NCI-H2171 treated with DMSO at 0.1 percent for 48 hours (cell line): ENCODE data around the gene GPC5.
A peak's percentile ranks its signal among the peaks of the same experiment; 100 is the strongest.
"Not testable (repeated sequence)": the region's sequence is repeated elsewhere in the genome, so short reads cannot be mapped to it uniquely, and the experiment has no call there.

Experiments
- DNase-seq: peaks from one replicate; lab custom pipeline; 2025; lab: John Stamatoyannopoulos, UW

Gene GPC5

GRCh38 chr13:92657565-92657964 is 1259.1 kb downstream of the GPC5 start:
- no peak for DNase-seq

GRCh38 chr13:92658293-92658692 is 1259.9 kb downstream of the GPC5 start:
- no peak for DNase-seq

- no peak for DNase-seq
These were observed 1263.0 kb downstream of the GPC5 start for GRCh38 chr13:92661406-92661805.

DNA sequence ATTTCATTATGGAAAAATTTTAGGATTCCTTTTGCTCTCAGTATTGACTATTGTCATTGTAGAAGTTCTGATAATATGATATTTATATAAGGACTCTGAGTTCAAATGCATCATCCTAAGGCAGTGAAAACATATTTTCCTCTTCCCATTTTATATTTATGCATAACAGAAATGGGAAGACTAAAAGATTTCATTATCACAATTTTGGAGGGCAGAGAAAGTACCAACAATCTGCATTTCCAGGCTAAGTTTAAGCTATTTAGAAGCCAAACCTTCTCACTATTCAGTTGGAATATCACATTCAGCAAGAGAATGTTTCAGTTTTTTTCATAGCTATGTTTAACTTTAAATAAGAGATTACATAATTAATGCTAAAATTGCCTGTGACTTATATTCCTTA is 1269.7 kb downstream of the GPC5 start:
- DNase-seq = no peak

GRCh38 chr13:92670096-92670495 is 1271.7 kb downstream of the GPC5 start:
- no peak for DNase-seq

- no peak for DNase-seq
These were observed 1273.4 kb downstream of the GPC5 start for GRCh38 chr13:92671821-92672220.

DNA sequence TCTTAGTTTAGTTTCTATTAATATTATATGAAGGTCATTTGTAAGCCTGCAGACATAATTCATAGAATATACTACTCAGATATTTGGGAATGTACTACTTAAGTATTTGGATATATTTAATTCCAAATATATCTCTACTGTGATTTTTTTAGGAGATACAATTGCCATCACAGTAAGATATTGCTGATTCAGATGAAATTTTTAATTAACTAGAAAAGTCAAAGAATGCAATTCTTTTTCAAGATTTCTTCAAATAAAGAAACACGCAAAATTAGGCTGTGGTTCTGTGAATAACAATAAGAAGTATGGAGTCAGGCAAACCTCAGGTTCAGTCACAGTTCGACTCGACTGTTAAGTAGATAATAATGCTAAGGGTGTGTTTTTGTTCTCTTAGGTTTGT is 1277.8 kb downstream of the GPC5 start:
- DNase-seq = no peak

DNA sequence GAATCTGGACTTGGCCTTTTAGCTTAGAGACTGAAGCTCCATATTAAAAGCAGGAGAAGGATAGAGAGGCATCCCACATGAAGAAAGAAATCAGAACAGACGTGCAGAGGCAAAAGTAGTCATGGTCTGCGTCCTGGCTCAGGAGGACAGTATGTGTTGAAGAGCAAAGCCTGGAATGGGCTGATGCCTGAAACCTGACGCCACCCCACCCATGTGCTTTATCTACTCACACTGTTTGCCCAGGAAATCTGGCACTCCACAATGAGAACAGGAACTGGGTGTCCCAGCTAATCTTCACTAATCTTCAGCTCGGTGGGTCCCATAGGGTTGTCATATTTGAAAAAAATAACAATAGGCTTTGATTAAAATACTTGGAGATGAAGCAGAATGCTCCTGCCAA is 1279.2 kb downstream of the GPC5 start:
- peak; percentile 5 for DNase-seq

DNA sequence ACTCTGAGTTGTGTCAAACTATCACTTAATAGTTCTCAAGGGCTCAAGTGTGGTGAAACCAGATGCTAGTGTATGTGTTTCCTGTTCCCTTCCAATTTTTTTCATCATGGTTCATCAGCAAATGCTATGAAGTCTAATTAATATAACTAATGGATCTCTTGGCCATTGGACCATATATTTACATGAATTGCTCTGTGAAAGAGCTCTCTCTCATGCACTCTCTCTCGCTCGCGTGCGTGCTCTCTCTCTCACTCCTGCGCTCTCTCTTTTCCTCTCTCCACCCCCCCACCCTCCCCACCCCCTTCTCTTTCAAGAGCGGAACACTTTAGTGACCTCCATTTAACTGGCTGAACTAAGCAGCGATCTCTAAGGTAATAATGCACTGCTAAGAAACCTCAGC is 1281.2 kb downstream of the GPC5 start:
- DNase-seq = peak; percentile 24

- DNase-seq = no peak
These were observed 1282.8 kb downstream of the GPC5 start for GRCh38 chr13:92681239-92681638.

GRCh38 chr13:92682832-92683517 is 1284.6 kb downstream of the GPC5 start:
- DNase-seq = no peak

GRCh38 chr13:92694047-92694446 is 1295.6 kb downstream of the GPC5 start:
- DNase-seq = no peak

- DNase-seq = not testable (repeated sequence)
These were observed 1297.4 kb downstream of the GPC5 start for GRCh38 chr13:92695827-92696226.

DNA sequence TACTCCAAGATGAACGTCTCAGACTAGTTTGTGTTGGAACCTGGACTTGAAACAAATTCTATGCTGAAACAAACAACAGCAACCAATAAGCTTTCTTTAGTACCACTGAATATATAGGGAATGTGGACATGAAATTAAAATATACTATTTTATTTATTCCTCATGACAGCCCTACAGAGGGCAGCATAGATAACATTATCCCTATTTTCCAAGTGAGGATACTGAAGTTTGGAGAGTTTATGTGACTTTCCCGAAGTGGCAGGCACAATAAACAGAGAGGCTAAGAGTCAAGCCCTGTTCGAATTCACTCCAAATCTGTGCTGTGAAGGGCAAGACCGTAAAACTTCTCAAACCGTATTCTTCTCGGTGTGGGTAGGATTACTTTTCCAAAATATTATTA is 1318.3 kb downstream of the GPC5 start:
- DNase-seq = no peak

DNA sequence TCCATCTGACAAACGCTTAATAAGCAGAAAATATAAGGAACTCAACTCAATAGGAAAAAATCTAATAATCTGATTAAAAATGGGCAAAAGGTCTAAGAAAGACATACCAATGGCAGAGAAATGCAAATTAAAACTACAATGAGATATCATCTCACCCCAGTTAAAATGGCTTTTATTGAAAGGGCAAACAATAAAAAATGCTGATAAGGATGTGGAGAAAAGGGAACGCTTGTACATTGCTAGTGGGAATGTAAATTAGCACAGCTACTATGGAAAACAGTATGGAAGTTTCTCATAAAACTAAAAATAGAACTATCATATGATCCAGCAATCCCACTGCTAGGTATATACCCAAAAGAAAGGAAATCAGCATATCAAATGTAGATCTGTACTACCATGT is 1319.4 kb downstream of the GPC5 start:
- DNase-seq = no peak

DNA sequence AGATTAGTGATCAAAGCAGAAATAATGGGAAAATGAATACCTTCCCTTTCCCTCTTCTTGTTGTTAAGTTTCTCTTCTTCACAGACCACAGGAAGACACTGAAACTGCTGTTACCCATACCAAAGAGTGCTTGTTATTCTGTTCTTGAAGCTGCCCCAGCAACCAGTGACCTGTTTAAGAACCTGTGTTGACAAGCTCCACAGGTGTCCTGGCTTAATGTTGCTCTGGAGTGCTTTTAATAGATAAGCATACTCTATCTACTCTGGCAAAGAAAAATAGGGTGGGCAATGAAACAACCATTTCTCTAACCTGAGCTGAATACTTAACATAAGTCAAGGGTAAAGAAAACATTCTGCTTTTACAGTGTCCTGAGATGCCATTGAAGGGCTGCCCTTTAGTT is 1321.4 kb downstream of the GPC5 start:
- DNase-seq = no peak

DNA sequence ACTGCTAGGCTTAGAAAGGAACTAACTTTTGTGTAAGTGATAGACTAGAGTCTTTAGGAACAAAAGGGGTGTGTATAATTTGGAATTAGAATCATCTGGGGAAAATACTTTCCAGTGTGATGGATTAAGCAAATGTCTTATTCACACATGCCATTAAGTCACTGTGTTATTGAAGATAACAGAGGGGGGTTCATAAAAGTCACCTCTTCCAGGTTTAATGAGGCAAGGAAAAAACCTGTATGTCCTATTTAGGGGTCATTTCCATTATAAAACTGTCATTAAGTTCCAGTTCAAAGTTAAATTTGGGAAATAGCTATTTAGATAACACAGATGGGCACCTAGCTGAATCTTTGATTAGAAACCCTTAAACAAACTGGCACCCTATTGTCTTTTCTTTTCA is 1323.2 kb downstream of the GPC5 start:
- no peak for DNase-seq

GRCh38 chr13:92727118-92727517 is 1328.7 kb downstream of the GPC5 start:
- DNase-seq = no peak

DNA sequence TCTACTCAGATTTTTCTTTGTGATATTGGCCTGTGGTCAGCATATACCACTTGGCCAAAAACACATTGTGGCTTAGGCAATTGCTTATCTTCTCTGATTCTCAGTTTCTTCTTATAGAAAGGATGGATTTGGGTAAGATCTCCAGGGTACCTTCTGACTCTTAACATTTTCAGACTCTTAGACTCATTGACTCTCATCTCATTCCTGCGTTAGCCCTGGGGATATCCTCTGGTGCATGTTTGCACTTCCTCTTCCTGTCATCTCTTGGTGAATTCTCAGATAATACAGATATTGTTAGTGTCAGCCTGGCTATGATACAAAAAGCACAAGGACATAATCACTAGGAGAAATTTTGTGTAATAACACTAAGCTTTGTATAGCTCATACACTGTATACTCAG is 1335.6 kb downstream of the GPC5 start:
- DNase-seq = no peak

GRCh38 chr13:92734545-92734944 is 1336.1 kb downstream of the GPC5 start:
- no peak for DNase-seq

GRCh38 chr13:92735909-92736308 is 1337.5 kb downstream of the GPC5 start:
- no peak for DNase-seq

DNA sequence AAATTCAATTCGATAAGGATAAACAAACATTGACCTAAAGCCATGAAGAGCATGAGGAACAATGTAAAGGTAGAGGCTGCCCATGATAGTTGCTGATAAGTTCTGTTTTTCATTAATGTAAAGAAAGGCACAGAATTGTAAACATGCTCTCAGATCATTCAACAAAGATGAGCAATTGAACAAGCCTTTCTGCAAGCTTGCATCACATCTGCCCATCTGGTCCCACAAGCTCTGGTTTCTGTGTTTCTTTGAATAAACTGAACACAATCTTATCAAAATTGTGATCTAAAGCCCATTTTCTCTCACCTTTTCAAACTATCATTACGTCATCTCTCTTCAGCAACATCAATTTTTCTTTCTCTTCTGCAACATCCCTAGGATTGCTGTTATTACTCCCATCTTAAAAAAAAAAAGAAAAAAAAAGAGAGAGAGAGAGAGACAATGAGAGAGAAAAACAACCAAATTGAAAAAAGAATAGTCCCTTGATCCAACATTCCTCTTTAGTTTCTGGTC is 1340.9 kb downstream of the GPC5 start:
- DNase-seq = peak; percentile 72

DNA sequence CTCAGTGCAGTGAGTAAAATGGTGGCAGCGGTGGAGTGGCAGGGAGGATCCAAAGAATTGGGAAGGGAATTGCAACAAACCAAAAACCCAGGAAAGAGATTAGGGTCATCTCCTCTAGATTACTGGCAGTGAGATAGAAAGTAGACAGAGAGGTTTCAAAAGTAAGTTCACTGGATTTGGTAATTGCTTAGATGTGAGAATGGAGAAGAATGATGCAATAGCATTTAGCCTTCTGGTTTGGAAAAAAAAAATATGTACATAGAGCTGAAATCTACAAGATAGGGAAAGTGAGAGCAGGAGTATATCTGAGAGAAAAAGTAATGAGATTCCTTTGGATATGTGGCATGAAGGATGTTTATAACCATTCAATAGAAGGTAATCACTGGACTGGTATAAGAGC is 1345.6 kb downstream of the GPC5 start:
- DNase-seq = no peak

DNA sequence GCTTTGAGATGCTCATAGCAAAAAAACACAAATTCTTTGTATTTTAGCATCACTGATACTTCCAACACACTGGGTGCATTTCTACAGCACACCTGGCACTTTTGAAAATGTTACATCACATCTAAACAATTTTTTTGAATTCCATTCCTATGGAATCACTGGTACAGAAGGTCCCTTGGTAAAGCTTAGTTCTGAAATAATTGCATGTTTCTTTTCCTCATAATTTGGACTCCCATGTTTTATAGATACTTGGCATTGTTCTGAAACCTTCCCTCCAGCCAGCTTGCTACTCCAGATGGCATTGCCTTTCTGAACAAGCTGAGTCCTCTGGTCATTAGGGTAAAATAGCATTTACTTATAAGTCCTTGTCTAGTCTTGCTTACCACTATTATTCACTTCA is 1346.8 kb downstream of the GPC5 start:
- DNase-seq = peak; percentile 77
